A172 (cell line): ENCODE measurements around the gene CFAP299. TPM values are rescaled to one million over a fixed set of nuclear protein-coding genes. Genes with fewer than 3 reads are reported as not detected.
"Not testable (repeated sequence)": the region's sequence is repeated elsewhere in the genome, so short reads cannot be mapped to it uniquely, and the experiment has no call there.

Experiments used
- DNase-seq: peaks from one replicate; pipeline ENCODE4 v3.0.0-alpha.2; 2015; ENCODE audit warnings: low spot score
- total RNA-seq: library from RNA; depleted of rRNA; stranded (reverse); fragments of >200 nt; shearing (Covaris generic); gene quantifications from 2 replicates; pipeline ENCODE4 v1.2.3, GENCODE V29; 2014

Gene CFAP299
- total RNA-seq, 1 experiment from 2014 or later, result 0.28 TPM

- DNase-seq, result no peak
These were observed 272.9 kb downstream of the CFAP299 start for GRCh38 chr4:80608281-80608980.

- no peak for DNase-seq
These were observed 274.7 kb downstream of the CFAP299 start for GRCh38 chr4:80610199-80610598.

GRCh38 chr4:80610845-80611677 lies 275.5 kb downstream of the CFAP299 start:
- DNase-seq, result peak; percentile 42

GRCh38 chr4:80611678-80611979 lies 276.1 kb downstream of the CFAP299 start:
- no peak for DNase-seq

GRCh38 chr4:80613470-80613869 lies 277.9 kb downstream of the CFAP299 start:
- DNase-seq, result no peak

GRCh38 chr4:80614319-80614718 lies 278.8 kb downstream of the CFAP299 start:
- DNase-seq, result no peak

- DNase-seq, result no peak
These were observed 279.6 kb downstream of the CFAP299 start for GRCh38 chr4:80615099-80615498.

GRCh38 chr4:80619070-80619674 lies 283.6 kb downstream of the CFAP299 start:
- peak; percentile 3 for DNase-seq

- no peak for DNase-seq
These were observed 296.3 kb downstream of the CFAP299 start for GRCh38 chr4:80631861-80632260.

- DNase-seq, result no peak
These were observed 301.7 kb downstream of the CFAP299 start for GRCh38 chr4:80637190-80637589.

- no peak for DNase-seq
These were observed 310.5 kb downstream of the CFAP299 start for GRCh38 chr4:80646061-80646460.

- no peak for DNase-seq
These were observed 320.1 kb downstream of the CFAP299 start for GRCh38 chr4:80655662-80656061.

- not testable (repeated sequence) for DNase-seq
These were observed 334.6 kb downstream of the CFAP299 start for GRCh38 chr4:80670118-80670517.

- DNase-seq, result no peak
These were observed 342.9 kb downstream of the CFAP299 start for GRCh38 chr4:80678413-80678812.

- DNase-seq, result no peak
These were observed 345.4 kb downstream of the CFAP299 start for GRCh38 chr4:80680934-80681333.

- no peak for DNase-seq
These were observed 349.7 kb downstream of the CFAP299 start for GRCh38 chr4:80685214-80685613.

GRCh38 chr4:80687736-80688135 lies 352.2 kb downstream of the CFAP299 start:
- DNase-seq, result not testable (repeated sequence)

- DNase-seq, result peak; percentile 0
These were observed 358.6 kb downstream of the CFAP299 start for GRCh38 chr4:80694171-80694570.

GRCh38 chr4:80705311-80705710 lies 369.8 kb downstream of the CFAP299 start:
- no peak for DNase-seq

- no peak for DNase-seq
These were observed 373.7 kb downstream of the CFAP299 start for GRCh38 chr4:80709082-80709869.

- no peak for DNase-seq
These were observed 375.4 kb downstream of the CFAP299 start for GRCh38 chr4:80710748-80711451.
